Glomerular visceral epithelial cell (primary cell): ENCODE measurements around the gene KIT.

Experiments
- DNase-seq: peaks from one replicate; pipeline ENCODE4 v3.0.0-alpha.2; 2016; ENCODE audit errors: extremely low spot score

KIT gene

DNA sequence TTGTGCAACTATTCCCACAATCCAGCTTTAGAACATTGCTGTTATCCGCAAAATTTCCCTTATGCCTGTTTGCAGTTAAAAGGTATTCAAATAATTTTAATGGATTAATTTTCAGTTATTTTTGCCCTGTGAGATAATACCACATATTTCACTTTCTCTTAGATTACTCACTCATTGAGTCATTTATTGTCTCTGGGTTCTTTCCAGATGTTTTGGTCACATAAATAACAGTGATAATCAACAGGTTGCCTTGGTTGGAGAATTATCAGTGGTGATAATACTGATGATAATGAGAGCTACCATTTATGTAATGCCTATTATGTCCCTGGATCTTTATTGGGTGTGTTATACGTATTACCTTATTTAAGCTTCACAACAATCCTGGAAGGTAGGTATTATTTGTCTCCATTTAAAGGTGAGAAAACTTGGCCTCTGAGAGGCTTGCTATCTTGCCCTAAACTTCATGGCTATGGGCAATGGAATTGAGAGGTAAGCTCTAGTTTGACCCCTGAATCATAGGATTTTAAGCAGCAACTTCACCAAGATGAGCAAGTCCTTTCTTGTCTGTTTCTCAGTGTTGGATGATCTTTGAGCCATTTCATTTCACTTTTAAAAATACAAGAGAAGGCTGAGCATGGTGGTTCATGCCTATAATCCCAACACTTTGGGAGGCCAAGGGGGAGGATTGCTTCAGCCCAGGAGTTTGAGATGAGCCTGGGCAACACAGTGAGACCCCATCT is 87.4 kb downstream of the KIT start:
- no peak for DNase-seq

DNA sequence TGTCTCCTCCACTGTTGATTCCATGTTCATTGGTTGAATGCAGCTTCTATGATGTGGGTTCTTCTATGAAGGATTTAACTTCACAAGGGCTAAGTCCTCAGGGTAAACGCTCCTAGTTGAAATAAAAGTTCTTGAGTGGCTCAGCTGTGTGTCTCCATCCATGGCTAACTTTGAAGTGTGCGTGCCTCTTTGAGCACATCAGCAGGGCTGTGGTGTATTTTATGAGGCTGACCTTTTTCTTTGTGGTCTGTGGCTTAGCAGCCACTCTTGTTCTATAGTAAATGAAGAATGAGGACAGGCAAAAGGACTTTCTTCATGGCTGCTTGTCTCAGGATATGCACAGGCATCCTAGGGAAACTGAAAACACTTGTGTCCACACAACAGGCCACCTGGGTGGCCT is 88.5 kb downstream of the KIT start:
- no peak for DNase-seq

DNA sequence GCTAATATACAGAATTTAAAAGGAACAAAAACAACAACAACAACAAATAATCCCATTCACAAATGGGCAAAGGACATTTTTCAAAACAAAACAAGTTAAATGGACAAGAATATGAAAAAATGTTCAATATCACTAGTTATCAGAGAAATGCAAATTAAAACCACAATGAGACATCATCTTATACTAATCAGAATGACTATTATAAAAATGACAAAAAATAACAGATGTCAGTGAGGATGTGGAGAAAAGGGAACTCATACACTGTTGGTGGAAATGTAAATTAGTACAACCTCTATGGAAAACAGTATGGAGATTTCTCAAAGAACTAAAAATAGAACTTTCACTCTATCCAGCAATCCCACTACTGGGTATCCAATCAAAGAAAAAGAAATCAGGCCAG is 92.6 kb downstream of the KIT start:
- DNase-seq, result no peak

DNA sequence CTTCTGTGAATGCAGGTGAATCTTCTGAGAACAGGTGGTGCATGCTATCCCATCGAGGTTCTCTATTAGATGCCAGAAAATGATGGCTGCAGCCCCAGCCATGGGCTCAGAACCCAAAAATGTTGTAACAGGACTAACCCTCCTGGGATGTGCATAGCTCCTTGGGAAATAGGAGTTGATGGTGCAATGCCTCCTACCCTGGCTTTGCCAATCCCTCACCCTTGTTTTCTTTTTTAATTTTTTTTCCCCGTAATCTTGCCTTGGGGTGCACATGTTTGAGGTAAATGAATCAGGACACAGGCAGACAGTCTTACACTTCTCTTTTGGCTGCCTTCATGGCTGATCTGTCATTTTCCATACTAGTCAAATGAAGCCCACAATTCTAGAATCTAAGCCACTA is 96.6 kb downstream of the KIT start:
- no peak for DNase-seq

DNA sequence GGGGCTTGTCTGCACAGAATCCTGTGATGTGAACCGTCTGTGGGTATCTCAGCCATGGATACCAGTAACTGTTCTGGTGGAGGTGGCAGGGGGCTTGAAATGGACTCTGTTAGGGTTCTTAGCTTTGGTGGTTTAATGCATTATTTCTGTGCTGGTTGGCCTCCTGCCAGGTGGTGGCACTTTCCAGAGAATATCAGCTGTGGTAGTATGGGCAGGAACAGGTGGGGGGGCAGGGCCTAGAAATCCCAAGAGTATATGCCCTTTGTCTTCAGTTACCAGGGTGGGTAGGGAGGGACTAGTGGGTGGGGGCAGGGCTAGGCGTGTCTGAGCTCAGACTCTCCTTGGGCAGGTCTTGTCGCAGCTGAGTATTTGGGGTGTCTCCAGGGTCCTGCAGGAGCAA is 106.7 kb downstream of the KIT start:
- no peak for DNase-seq

DNA sequence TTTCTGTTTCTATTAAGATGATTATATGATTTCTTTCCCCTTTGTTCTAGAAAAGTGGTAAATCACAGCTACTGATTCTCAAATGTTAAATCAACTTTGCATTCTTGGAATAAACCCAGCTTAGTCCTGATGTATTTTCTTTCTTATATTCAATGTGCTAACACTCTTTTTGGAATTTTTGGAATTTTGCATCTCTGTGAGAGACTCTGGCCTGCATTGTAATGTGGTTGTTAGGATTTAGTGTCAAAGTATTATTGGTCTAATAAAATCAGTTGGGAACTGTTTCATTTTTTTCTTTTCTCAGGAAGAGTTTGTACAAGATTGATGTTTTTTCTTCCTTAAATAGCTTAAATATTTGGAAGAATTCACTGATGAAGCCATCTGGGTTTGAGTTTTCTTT is 109.6 kb downstream of the KIT start:
- no peak for DNase-seq

DNA sequence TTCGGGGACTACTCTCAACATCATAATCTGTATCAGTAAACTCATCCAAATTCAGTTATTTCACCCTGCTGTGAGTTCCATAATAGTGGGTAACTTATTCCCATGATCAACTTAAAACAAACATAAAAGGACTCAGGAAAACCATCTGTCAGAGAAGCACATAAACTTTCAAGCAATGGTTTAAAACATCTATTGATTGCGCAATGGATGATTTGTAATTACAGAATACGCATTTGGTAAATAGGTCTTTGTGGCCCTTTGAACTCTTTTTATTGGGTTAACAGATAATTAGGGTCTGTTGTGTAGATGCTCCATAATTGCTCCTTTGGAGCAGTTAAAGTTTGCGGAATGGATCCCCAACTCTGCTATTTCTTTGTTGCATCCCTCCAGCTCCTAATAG is 115.3 kb downstream of the KIT start:
- DNase-seq, result no peak

DNA sequence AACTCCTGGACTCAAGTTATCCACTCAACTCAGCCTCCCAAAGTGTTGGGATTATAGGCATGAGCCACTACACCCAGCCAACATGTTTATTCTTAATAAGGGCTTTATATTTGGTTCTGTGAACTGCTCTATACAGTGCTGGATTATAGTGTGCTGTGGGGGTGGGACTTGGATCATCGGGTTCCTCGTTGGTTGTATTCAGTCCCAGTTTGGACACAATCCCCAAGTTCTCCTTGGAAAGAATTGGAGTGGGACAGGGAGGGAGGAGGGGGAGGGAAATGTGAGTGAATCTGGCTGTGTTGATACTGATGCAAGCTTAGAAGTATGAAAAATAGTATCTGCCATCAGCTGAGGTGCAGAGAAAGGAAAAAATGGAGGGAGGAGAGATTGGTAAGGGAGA is 121.3 kb downstream of the KIT start:
- no peak for DNase-seq

DNA sequence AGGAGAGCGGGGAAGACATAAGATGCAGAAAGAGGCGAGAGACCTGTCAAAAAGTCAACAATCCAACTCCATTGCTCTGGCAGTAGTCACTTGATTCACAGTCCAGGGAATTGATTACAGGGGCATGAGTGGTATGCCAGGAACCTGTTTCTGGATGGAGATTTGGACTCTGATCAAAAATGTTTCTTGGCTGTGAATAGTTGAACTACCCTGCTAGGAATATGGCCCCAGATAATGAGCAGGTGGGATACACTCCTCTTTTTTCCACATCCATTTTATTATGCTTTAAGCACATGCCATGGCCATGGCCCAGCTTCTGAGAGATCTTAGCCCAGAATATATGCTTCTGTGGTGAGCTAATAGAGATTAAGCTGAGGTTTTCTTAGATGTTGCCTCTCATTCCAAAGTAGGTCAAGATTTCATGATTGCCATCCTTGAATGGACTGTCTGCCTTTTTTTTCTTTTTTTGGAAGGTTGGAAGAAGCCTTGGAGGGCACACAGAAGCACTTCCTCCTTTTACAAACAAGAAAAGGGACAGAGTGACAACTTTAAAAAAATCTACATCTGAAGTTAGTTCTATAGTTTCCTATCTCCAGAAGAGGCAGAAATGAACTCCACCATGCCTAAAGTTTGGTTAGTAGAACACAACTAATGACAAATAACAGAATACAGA is 121.9 kb downstream of the KIT start:
- DNase-seq, result no peak

DNA sequence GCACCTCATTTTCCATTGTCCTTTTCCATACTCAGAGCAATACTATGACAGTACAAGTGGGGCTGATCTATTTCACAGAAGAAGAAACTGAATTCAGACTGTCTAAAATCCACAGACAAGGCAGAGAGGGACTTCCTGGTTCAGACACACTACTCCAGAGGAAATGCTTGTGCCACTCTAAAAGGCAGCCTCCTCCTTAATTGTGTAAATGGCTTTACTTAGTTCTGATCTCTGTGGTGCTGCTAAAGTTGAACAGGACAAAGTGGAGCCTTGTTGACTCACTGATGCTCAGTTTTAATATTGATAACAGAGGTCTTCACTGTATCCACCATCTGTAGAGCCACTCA is 122.4 kb downstream of the KIT start:
- DNase-seq, result no peak

DNA sequence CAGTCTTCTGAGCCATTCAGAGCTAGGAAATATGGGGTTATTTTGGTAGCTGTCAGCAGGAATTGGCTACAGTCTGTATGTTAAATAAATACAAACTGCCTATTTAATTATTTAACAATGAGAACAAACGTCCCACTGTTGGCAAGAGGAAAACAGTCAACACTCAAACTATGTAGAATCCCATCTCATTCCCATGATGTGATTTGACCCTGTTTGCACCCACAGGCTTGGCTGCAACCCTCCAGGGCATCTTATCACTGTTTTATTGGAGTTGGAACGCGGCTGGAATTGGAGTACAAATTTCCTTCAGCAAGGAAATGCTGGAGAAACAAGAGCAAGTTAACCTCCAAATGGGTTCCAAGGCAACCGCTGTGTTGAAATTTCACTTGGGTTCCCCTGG is 124.0 kb downstream of the KIT start:
- no peak for DNase-seq

DNA sequence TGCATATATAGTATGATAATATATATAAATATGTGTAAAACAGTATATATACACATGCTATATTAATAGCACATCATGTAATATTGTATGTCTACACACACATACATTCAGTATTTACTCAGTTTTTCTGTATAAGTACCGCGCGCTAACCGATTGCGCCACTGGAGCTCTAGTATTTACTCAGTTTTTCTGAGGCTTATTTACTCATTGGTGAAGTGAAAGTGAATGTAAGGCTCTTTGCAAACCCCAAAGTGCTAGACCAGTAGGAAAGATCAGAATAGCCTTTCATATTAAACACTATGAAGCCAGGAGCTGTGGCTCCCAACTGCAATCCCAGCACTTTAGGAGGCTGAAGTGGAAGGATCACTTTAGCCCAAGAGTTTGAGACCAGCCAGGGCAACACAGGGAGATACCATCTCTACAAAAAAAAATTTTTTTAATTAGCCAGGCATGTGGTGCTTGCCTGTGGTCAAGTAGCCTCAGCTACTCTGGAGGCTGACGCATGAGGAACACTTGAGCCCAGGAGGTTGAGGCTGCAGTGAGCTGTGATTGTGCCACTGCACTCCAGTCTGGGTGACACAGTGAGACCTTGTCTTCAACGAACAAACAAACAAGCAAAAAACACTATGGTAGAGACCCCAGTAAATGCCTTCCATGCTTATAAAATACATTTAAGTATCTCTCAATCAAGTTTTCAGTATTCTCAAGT is 125.8 kb downstream of the KIT start:
- DNase-seq, result no peak

DNA sequence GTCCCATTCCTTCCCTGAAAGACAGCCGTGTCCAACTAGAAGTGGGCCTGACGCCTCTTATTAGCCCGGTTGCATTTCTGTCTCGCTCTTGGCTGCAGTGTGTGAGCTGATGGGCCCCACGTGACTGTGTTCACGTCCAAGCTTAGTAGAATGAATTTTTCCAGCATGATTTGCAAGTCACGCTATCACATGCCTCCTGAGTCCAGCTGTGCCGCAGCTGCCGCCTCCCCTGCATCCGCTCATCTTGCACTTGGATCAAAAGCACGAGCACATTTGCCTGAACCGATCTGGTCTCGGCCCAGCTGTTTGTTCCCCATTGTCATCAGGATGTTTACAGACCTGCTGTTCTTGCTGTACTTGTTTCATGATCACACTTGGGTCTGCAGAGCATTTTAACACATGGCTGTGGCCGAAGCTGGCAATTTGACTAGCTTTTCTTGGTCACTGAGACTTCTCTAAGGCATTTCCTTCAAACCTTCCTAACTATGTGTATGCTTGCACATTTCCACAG is 126.5 kb downstream of the KIT start:
- DNase-seq, result no peak
